Natural killer cell (primary cell): ENCODE results near the gene PDE2A. TPM values are rescaled to one million over a fixed set of nuclear protein-coding genes. Genes with fewer than 3 reads are reported as not detected.
A peak's percentile ranks its signal among the peaks of the same experiment; 100 is the strongest.

ENCODE experiments used
- ATAC-seq, 3 donors: fragments of 150-1000 bp in 2 of 3; fragments of 200-7000 bp in 1 of 3; cut with Tn5 transposase; 1 replicate in 1 of 3; 2 replicates in 2 of 3; pipeline ENCODE4 v1.10.0; 2021; ENCODE audit warnings: mild to moderate bottlenecking in 2 of 3, moderate library complexity in 2 of 3
- DNase-seq, 2 donors: peaks; one replicate each; pipeline versions ENCODE4 v3.0.0 to v3.0.0-alpha.2; 2013 to 2021; ENCODE audit warnings: mixed read lengths in 1 of 2
- H3K27ac ChIP-seq: one replicate; pipeline ENCODE4 v1.5.1; 2013; ENCODE audit warnings: mild to moderate bottlenecking, low read length
- H3K27me3 ChIP-seq: one replicate; pipeline ENCODE4 v1.6.1; 2013; ENCODE audit warnings: low read length; ENCODE audit not compliant: control insufficient read depth, insufficient read depth
- H3K36me3 ChIP-seq: one replicate; pipeline ENCODE4 v1.6.1; 2013; ENCODE audit warnings: low read length; ENCODE audit not compliant: control insufficient read depth, insufficient read depth
- H3K4me1 ChIP-seq: one replicate; pipeline ENCODE4 v1.6.1; 2013; ENCODE audit warnings: low read length; ENCODE audit not compliant: control insufficient read depth, insufficient read depth
- H3K4me3 ChIP-seq: one replicate; pipeline ENCODE4 v1.5.1; 2013; ENCODE audit warnings: low read length
- H3K9me3 ChIP-seq: one replicate; pipeline ENCODE4 v1.6.1; 2013; ENCODE audit warnings: low read length; ENCODE audit not compliant: control insufficient read depth, insufficient read depth
- H3K27ac Mint-ChIP-seq, 2 donors: one replicate each; pipeline ENCODE4 v1.8.0; 2022; ENCODE audit warnings: mild to moderate bottlenecking in 2 of 2, mixed read lengths in 2 of 2, moderate library complexity in 1 of 2
- H3K27me3 Mint-ChIP-seq, 2 donors: one replicate each; pipeline ENCODE4 v1.8.0; 2022; ENCODE audit warnings: low read depth in 2 of 2, mixed read lengths in 2 of 2
- H3K36me3 Mint-ChIP-seq: one replicate; pipeline ENCODE4 v1.8.0; 2022; ENCODE audit warnings: mixed read lengths
- H3K4me1 Mint-ChIP-seq, 2 donors: one replicate each; pipeline ENCODE4 v1.8.0; 2022; ENCODE audit warnings: mixed read lengths in 2 of 2
- H3K4me3 Mint-ChIP-seq: one replicate; pipeline ENCODE4 v1.8.0; 2022; ENCODE audit warnings: mild to moderate bottlenecking, moderate library complexity, mixed read lengths
- H3K9me3 Mint-ChIP-seq, 2 donors: one replicate each; pipeline ENCODE4 v1.8.0; 2022; ENCODE audit warnings: mixed read lengths in 2 of 2
- WGBS: methylation state at CpG from one replicate; pipeline ENCODE4 v1.1.7; 2013; ENCODE audit warnings: missing lambda C conversion rate; ENCODE audit not compliant: insufficient coverage; 5-methylcytosine and 5-hydroxymethylcytosine counted together
- intact Hi-C: fragments of 100-400 bp; cut with micrococcal nuclease; formaldehyde crosslinking; loops from one replicate; pipeline ENCODE4 v1.14.2; 2022
- total RNA-seq, 4 donors: library from RNA; stranded (reverse); fragments of 120-200 nt in 1 of 4; gene quantifications; one replicate each; pipeline versions ENCODE4 v1.2.3 to v1.2.4, GENCODE V29; 2013 to 2022
- TF ChIP-seq, protein P1 (sequence below): fragments of 200-600 bp; IDR thresholded peaks from one replicate; pipeline ENCODE4 v1.8.0; 2022; ENCODE audit warnings: antibody characterized with exemption

Gene PDE2A
- total RNA-seq, 3 donors from 2014 or later (not counting 1 experiment from before 2014, with no cell fraction given), result 8.7 to 11.9 (median 9.0) TPM

DNA sequence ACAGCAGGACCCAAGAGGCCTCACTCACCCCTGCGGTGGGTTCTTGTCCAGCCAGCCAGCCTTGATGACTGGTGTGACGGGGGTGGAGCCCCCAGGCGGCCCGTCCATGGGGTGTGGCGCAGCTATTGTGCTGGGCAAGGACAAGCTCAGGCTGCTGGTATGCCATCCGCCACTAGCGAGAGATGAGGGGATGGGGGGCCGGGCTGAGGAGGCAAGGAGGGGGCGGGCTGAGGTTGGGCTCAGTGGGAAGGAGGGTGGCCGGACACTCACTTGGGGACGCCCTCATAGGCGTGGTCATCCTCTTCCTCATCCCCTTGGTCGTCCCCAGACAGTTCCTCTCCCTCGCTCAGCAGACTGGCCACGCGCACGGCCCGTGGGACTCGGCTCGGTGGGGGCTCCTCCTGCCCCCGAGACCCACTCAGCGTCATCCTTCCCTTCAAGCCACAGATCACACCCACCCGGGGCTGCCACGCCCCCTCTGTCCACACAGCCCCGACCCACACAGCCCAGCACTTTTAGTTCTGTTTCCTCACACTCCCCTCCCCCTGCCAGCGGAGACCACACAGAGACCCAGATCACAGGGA is 38.0 kb upstream of the PDE2A start:
- peak; percentile 50 to 76 (median 73) for ATAC-seq
- no peak overlapping the region for H3K27ac ChIP-seq

DNA sequence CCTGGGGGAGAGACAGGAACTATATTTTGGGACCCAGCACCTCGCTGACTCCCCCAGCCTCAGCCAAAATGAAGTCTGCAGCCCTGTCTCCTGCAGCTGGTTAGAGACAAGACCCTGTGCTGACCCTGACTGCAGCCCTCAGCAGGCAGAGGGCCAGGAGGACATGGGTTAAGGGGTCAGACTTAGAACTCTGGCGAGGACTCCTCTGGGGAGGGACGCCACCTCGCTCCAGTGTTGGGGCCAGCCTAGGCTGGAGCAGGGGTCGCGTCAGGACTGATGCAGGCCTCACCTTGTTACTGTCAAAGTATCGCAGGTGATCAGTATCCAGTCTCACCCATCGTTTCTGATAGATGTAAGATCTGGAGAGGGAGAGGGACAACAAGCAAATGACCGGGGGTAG is 36.9 kb upstream of the PDE2A start:
- TF ChIP-seq, protein P1, sequence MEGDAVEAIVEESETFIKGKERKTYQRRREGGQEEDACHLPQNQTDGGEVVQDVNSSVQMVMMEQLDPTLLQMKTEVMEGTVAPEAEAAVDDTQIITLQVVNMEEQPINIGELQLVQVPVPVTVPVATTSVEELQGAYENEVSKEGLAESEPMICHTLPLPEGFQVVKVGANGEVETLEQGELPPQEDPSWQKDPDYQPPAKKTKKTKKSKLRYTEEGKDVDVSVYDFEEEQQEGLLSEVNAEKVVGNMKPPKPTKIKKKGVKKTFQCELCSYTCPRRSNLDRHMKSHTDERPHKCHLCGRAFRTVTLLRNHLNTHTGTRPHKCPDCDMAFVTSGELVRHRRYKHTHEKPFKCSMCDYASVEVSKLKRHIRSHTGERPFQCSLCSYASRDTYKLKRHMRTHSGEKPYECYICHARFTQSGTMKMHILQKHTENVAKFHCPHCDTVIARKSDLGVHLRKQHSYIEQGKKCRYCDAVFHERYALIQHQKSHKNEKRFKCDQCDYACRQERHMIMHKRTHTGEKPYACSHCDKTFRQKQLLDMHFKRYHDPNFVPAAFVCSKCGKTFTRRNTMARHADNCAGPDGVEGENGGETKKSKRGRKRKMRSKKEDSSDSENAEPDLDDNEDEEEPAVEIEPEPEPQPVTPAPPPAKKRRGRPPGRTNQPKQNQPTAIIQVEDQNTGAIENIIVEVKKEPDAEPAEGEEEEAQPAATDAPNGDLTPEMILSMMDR, result no peak
- H3K36me3 ChIP-seq, result peaks cover 72% of the 10 kb centered on the region

More for the DNA sequence above, 38.0 kb upstream of the PDE2A start:
- Mint-ChIP-seq H3K4me1 (peaks cover 53 to 74% of the 10 kb centered on the region in 2 donors), H3K27ac (peak overlapping the region; percentile 73 to 93), H3K36me3 (peaks cover 12% of the 10 kb centered on the region), H3K27me3 (no peaks in the 10 kb centered on the region), H3K4me3 (peak overlapping the region; percentile 3), H3K9me3 (no peaks in the 10 kb centered on the region)
- intact Hi-C loops, result no loop called here
- TF ChIP-seq, protein P1, result no peak
- DNase-seq, result peak in 1 of 2 donors; percentile 39
- peaks cover 28% of the 10 kb centered on the region for H3K4me1 ChIP-seq
- H3K4me3 ChIP-seq, result no peak overlapping the region
- peaks cover 71% of the 10 kb centered on the region for H3K36me3 ChIP-seq
- 73% methylated on average over 26 of the region's 26 CpGs for WGBS
- no peaks in the 10 kb centered on the region for H3K27me3 ChIP-seq
- H3K9me3 ChIP-seq, result no peaks in the 10 kb centered on the region

DNA sequence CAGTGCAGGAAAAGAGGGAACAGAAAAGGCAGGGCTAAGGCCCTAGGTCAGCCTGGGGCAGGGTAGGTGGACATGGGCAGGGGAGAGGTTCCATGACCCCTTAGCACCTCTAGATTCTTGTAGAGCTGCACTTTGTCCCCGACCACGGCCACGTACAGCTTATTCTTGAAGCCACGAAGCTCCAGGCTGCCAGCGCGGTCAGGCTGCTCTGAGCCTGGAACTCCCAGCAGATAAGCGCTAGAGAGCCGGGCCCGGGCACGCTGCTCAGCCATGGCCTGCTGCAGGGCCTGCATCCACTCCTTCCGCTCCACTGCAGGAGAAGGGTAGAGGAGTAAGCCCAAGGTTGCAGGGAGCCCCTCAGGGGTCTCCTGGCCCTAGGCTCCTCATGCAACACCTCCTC is 36.1 kb upstream of the PDE2A start:
- Mint-ChIP-seq H3K36me3 (peaks cover 12% of the 10 kb centered on the region), H3K4me3 (no peak overlapping the region), H3K4me1 (peaks cover 52 to 74% of the 10 kb centered on the region in 2 donors), H3K27me3 (no peaks in the 10 kb centered on the region), H3K9me3 (no peaks in the 10 kb centered on the region), H3K27ac (peak overlapping the region in 1 of 2 donors; percentile 70)
- no peak for DNase-seq
- H3K4me1 ChIP-seq, result peaks cover 25% of the 10 kb centered on the region
- 94% methylated on average over 11 of the region's 11 CpGs for WGBS
- no peak for ATAC-seq
- no peaks in the 10 kb centered on the region for H3K27me3 ChIP-seq
- H3K36me3 ChIP-seq, result peaks cover 79% of the 10 kb centered on the region
- H3K27ac ChIP-seq, result no peak overlapping the region
- intact Hi-C loops, result no loop called here
- TF ChIP-seq, protein P1, result no peak
- H3K4me3 ChIP-seq, result no peak overlapping the region
- no peaks in the 10 kb centered on the region for H3K9me3 ChIP-seq

More for the DNA sequence above, 36.9 kb upstream of the PDE2A start:
- H3K4me1 Mint-ChIP-seq, result peaks cover 58 to 80% of the 10 kb centered on the region in 2 donors
- no peaks in the 10 kb centered on the region for H3K9me3 ChIP-seq
- H3K27me3 Mint-ChIP-seq, result no peaks in the 10 kb centered on the region
- intact Hi-C loops, result no loop called here
- no peak overlapping the region for H3K4me3 Mint-ChIP-seq
- peaks cover 28% of the 10 kb centered on the region for H3K4me1 ChIP-seq
- H3K27ac ChIP-seq, result no peak overlapping the region
- H3K4me3 ChIP-seq, result no peak overlapping the region
- WGBS, result 99% methylated on average over 9 of the region's 9 CpGs
- H3K27me3 ChIP-seq, result no peaks in the 10 kb centered on the region
- DNase-seq, result no peak
- no peaks in the 10 kb centered on the region for H3K9me3 Mint-ChIP-seq
- peaks cover 12% of the 10 kb centered on the region for H3K36me3 Mint-ChIP-seq
- H3K27ac Mint-ChIP-seq, result peak overlapping the region; percentile 76 to 93
- ATAC-seq, result no peak
